Activated CD8-positive, alpha-beta memory T cell treated with anti-CD3 and anti-CD28 coated beads for 24 hours (primary cell): ENCODE measurements around the gene CDH23.

Experiments
- DNase-seq: peaks from one replicate; pipeline ENCODE4 v3.0.0-alpha.2; 2020

Gene CDH23

DNA sequence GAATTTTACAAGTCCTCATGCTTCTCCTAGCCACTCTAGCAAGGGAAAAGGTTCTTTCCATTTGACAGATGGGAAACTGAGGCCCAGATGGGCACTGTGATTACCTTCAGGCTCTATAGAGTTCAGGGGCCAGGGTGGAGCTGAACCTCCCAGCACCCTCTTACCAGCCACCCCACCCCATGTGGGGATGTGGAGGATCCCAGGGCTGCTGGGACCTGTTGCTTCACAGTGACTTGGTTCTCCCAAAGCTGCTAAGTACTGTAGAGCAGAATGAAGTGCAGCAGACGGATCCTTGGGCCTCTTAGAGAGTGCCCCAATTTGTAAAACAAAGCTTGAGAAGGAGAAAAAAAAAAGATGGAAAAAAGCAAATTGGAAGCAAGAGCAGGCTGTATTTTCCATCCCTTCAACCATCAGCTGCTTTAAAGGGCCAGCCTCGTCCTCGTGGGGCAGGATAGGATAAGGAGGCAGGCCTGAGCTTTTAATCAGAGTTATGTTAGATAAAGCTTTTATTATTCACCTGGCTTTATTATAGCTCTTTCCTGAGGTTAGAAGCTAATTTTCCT is 147.0 kb downstream of the CDH23 start:
- no peak for DNase-seq

GRCh38 chr10:71545001-71545400 is 148.3 kb downstream of the CDH23 start:
- DNase-seq = no peak

DNA sequence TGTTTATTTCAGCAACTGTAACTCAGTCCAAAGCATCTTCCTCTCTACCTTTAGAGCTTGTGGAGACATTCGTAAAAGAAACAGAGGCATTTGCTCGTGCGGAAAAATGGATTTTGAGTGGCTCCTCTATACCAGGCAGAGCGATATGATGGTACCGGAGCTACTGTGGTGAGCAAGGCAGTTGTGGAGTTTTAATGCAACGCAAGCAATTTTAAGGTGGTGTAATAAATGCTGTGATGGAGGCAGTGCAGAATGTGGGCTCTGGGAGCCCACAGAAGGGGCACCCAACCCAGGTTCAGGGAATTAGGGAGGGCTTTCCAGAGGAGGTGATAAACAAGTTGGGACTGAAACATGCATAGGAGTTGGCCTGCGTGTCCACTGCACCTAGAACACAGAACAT is 149.5 kb downstream of the CDH23 start:
- DNase-seq = no peak

- DNase-seq = no peak
Measured at GRCh38 chr10:71547312-71547711, 150.6 kb downstream of the CDH23 start.

GRCh38 chr10:71547876-71548846 is 151.4 kb downstream of the CDH23 start:
- DNase-seq = no peak

- DNase-seq = no peak
Measured at GRCh38 chr10:71549766-71550533, 153.2 kb downstream of the CDH23 start.

DNA sequence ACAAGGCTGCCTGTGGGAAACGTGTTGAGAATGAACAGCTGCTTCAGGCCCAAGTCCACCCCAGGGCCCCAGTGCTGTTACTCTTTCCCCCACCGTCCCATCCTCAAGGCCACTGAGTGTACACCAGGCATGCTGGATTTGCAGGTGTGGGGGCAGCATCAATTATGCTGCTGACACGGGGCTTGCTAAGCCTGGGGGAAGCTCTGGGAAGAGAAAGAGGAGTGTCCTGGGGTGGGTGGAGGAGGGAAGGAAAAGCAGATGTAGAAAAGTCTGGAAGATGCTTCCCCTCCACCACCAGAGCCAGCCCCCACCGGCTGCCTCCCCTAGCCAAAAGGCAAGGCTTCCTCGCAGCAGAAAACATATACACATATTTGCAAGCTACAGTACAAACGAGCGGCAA is 153.9 kb downstream of the CDH23 start:
- no peak for DNase-seq

DNA sequence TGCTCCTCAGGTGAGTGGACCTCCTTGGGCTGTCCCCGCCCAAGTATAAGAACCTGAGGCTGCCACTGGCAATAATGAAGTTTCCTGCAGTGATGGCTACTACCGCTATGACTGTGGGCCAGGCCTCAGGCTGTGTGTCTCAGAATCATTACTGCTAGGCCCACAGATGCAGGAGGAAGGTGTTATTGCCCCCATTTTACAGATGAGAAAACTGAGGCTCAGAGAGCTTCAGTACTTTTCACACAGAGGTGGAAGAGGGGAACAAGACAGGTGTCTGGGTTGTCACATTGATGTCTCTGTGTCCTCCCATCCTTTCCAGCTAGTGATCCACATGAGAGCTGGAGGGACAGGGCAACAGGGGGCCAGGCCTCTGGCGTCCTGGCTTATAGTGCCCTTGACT is 155.2 kb downstream of the CDH23 start:
- no peak for DNase-seq

GRCh38 chr10:71553432-71553831 is 156.7 kb downstream of the CDH23 start:
- DNase-seq = no peak

DNA sequence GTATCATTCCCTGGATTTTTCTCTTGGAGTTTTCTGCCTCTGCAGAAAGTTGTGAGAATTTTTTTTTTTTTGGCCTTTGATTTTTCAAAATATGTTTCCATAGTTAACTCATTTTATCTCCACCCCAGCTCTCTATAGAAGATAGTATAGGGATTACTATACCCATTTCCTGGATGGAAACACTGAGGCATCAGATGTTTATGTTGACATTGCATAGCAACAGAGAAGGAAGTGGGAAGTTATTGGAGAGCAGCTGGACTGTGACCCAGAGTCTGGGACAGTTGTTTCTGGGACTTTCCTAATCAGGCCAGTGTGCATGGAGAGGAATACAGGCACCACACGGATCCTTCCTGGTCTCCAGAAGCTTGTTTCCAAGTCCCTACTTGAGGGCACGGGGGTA is 158.0 kb downstream of the CDH23 start:
- DNase-seq = no peak

DNA sequence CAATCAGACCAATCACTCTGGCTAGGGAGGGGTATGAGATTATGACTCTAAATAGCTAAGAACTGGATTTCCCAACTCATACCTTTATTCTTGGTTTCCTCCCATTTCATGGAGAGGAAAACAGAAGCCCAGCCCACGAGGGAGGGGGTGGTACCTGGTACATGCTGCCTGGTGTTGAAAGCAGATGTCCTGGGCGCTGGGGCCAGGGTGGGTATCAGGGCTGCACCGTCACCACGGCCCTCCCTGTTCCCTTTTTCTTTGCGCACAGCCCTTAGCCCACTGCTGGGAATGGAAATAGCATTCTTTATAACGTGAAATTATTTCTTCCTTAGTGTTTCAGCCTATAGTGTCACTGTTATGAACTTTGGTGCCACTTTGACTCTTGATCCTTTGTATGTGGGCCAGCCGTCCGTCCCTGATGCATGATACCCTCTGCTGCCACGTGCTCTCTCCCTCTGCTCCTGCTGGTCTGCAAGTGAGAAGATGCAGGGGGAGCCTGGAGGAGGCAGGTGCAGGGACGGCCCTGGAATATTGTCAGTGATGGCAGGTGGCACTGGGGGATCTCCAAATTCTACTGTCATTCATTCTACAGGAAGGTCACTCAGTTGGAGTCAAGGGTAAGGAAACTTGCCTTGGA is 158.5 kb downstream of the CDH23 start:
- DNase-seq = no peak

GRCh38 chr10:71555724-71556119 is 159.0 kb downstream of the CDH23 start:
- no peak for DNase-seq

- no peak for DNase-seq
Measured at GRCh38 chr10:71558991-71559390, 162.3 kb downstream of the CDH23 start.

DNA sequence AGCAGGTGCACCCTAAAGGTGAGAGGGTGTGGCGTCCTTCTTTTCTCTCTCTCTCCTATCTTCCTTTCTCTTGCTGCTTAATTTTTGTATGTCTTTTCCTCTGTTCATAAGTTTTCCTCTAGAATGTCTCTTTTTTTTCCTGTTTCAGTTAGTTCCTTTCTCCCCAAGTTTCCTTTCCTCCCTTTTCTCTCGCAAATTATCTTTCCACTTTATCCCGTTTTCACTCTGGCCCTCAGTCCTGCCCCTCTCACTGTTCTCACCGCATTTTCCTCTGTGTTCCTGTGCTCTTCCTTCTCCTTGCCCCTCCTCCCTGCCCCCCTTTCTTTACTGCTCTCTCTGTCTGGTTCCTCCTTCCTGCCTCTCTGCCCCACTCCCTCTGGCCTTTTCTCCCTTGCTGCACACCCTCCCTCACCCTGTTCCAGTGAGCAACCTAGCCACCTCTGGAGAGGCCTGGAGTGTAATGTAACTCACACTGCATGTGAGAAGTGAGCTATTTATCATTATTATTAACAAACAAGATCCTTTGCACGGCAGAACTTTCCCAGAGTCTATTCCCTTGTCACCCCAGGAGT is 164.4 kb downstream of the CDH23 start:
- no peak for DNase-seq

GRCh38 chr10:71562181-71562580 is 165.5 kb downstream of the CDH23 start:
- no peak for DNase-seq

DNA sequence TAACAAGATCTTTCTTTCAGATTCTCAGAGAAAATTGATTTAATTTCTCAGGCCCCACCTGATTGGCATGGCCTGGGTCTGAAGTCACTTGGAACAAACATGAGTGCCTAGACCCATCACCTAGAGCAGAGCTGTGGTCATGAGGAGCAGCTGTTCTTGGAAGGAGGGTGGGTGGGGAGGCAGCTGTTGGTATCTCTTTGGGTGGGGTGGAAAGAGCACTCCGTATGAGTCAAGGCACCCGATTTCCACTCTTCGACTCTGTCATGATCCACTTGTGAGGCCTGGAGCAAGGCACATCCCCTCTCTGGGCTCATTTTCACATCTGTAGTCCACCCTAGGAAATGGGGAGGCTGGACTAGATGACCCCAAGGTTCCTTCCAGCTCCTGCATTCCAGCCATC is 166.2 kb downstream of the CDH23 start:
- DNase-seq = no peak

DNA sequence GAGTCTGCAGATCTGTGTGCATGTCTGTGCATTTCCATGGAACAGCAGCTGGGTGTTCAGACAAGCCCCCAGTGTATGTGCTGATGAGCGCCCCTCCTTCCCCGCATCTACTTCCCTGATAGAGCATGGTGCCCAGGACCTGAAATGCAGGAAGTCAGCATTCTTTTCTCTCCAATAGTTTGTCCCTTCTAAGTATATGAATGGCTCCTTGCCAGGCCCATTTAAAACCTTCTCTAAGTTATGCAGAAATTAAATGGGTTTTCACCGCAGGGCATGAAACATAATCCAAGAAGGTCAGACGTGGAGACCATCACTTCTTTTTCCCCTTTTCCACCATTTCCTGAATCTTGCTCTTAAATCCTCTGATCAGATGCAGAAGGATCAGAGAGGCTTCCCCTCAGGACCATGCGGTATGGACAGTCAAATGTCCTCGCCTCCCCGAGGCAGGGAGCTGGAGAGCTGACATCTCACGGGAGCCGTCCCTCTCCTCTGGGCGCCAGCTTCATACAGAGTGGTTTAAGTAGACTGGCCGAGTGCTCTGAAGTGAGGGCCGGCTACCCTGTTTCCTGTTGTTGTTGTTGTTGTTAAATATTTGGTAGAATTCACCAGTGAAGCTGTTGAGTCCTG is 167.6 kb downstream of the CDH23 start:
- no peak for DNase-seq

DNA sequence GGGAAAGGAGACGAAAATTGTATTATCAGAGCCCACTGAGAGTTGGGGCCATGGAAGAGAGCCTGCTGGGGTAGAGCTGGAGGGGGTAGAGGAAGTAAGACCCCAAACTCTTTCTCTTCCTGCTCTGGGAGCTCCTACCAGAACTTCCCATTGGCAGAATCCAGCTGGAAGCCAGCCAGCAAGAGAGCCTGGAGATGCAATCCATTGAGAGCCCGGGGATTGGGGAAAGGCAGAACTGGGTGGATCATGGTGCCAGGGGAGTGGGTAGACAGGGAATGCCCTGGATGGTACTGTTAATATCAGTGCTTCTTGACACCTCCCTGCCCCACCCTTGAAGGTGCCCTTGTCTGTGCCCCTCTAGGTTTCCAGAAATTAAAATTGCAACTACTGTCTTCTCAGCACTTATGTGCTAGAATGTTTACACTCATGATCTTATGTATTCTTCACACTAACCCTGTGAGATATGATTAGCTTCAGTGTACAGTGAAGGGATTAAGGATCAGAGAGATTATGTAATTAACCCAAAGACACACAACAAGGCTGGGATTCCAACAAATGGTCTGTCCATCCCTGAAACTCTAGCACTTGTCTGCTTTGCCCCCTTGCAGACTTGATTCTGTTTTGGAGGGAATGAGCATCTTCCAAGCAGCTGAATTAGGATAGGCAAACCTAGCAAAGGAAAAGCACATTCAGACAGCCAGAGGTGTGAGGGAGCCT is 168.7 kb downstream of the CDH23 start:
- no peak for DNase-seq

- no peak for DNase-seq
Measured at GRCh38 chr10:71567006-71567405, 170.3 kb downstream of the CDH23 start.

DNA sequence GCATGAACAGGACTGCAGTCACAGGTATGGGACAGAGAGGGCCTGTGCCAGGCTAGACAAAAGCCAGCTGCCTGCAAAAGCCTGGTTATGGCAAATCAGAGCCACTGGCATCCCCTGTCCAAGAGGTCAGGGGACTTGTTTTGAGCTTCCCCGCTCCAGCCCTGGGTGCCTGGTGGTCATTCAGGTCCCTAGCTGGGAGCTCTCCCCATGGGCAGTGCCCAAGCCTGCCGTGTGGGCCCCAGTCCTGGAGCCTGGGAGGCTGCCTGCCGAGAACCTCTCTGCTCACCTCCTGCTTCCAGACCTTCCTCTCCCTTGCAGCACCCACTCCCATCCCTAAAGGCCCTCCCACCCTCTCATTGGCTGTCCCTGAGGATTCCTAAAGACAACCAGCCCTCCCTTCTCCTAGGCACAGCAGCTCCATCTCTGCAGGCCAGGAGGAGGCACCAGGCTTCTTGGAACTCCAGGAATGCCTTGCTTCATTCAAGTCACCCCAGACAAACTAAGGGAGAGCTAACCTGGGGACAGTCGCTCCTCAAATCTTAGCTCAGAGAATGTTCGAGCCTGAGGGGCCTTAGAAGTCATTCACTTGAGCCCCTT is 172.3 kb downstream of the CDH23 start:
- DNase-seq = no peak
